Measurements from ENCODE around the gene TIMM23.

GRCh38 chr10:46033602-46034011 lies 61.3 kb downstream of the TIMM23 start:
- TF ChIP-seq POLR2A (IDR thresholded peaks at IDR 0.05) (no peak), CTCF (IDR thresholded peaks at IDR 0.05) (no peak), POLR2AphosphoS5 (IDR thresholded peaks at IDR 0.05) (no peak), EP300 (IDR thresholded peaks at IDR 0.05; ENCODE audit: low read depth) (no peak)
